ENCODE data around the gene NSUN4.
"Not testable (repeated sequence)": the region's sequence is repeated elsewhere in the genome, so short reads cannot be mapped to it uniquely, and the experiment has no call there.

NSUN4 gene

DNA sequence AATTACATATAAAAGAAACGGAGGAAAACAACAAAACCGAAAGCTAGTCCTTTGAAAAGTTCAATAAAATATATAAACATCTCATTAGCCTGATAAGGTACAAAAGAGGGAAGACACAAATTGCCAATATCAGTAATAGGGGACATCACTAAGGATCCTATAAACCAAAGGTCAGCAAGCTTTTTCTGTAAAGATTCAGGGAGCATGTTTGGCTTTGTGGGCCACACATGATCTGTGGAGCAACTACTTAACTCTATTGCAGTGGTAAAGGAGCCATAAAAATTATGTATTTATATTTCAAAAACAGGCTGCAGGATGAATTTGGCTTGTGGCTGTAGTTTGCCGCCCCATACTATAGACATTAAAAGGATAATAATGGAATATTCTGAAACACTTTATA, 5.5 kb upstream of the NSUN4 start:
- H3K27ac ChIP-seq, result no peak overlapping the region
- TF ChIP-seq, protein P1, sequence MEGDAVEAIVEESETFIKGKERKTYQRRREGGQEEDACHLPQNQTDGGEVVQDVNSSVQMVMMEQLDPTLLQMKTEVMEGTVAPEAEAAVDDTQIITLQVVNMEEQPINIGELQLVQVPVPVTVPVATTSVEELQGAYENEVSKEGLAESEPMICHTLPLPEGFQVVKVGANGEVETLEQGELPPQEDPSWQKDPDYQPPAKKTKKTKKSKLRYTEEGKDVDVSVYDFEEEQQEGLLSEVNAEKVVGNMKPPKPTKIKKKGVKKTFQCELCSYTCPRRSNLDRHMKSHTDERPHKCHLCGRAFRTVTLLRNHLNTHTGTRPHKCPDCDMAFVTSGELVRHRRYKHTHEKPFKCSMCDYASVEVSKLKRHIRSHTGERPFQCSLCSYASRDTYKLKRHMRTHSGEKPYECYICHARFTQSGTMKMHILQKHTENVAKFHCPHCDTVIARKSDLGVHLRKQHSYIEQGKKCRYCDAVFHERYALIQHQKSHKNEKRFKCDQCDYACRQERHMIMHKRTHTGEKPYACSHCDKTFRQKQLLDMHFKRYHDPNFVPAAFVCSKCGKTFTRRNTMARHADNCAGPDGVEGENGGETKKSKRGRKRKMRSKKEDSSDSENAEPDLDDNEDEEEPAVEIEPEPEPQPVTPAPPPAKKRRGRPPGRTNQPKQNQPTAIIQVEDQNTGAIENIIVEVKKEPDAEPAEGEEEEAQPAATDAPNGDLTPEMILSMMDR (conservative IDR thresholded peaks at IDR 0.05), result no peak

DNA sequence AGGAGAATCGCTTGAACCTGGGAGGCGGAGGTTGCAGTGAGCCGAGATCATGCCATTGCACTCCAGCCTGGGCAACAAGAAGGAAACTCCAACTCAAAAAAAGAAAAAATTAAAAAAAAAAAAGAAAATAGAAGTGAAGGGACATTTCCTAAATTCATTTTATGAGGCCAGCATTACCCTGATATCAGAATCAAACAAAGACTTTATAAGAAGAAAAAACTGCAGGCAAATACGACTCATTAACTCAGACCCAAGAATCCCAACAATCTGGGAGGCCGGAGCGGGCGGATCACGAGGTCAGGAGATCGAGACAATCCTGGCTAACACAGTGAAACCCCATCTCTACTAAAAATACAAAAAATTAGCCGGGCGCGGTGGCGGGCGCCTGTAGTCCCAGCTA, 3.2 kb upstream of the NSUN4 start:
- H3K27ac ChIP-seq, result not testable (repeated sequence)

- H3K27ac ChIP-seq, result peak overlapping the region; percentile 96
Observed at GRCh38 chr1:46341222-46342083, 846 bp downstream of the NSUN4 start.

DNA sequence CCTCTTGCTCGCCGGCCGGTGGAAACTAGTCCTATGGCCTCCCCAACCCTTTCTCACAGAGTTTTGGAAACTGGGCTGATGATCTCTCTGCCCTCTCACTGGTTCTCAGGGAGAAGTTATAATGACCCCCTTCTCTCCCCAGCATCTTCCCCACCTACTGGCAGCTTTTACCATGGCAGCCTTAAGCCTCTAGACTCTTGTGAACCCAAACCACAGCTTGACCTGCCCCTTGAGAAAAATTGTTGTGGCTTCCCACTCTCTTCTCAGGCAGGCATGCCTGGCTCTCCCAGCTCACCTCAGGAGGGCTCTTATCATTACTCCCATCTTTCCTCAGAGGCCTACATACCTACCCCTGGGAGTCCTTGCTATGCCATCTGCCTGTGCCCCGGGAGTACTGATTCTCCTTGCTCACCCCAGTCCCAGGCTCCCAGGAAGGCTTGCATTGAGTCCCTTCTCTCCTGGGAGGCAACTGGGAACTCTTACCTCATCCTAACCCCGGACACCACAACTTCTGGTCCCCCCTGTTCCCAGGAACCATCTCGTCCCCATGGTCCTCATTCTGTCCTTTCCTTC, 1.6 kb downstream of the NSUN4 start:
- H3K27ac ChIP-seq, result no peak overlapping the region
- TF ChIP-seq, protein P1 (conservative IDR thresholded peaks at IDR 0.05), result no peak

More at GRCh38 chr1:46341222-46342083, 846 bp downstream of the NSUN4 start:
- TF ChIP-seq, protein P1 (conservative IDR thresholded peaks at IDR 0.05), result no peak

GRCh38 chr1:46342677-46343350, 2.2 kb downstream of the NSUN4 start:
- no peak overlapping the region for H3K27ac ChIP-seq
- TF ChIP-seq, protein P1 (conservative IDR thresholded peaks at IDR 0.05), result no peak

DNA sequence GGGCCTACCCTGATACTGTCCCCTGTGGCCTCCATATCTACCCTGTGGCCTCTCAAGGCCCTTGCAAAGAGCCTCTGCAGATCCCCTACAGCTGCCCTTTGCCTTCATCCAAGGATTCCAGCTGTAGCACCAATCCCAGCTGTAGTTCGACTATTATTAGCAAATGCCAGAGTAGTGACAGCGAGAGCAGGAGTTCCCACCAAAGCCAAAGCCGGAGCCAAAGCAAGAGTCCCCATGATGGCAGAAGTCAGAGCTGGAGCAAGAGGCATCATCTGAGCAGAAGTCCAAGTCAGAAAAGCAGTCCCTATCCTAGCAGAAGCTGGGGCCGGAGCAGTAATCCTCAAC, 2.7 kb downstream of the NSUN4 start:
- H3K27ac ChIP-seq, result no peak overlapping the region

DNA sequence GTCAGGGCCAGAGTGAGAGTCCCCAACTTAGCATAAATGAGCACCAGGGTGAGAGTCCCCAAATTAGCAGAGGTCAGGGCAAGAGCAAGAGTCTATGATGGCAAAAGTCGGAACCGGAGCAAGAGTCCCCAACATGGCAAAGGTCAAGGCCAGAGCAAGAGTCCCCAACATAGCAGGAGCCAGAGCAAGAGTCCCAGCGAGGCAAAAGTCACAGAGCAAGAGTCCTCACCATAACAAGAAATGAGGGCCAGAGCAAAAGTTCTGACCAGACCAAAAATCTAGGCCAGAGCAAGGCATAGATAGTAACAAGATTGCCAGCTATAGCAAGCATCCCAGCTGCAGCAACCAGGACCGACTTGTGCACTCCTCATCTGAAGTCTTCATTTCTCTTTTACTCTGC, 3.1 kb downstream of the NSUN4 start:
- TF ChIP-seq, protein P1 (conservative IDR thresholded peaks at IDR 0.05), result no peak

More for the DNA sequence above, 2.7 kb downstream of the NSUN4 start:
- TF ChIP-seq, protein P1 (conservative IDR thresholded peaks at IDR 0.05), result no peak

More for the DNA sequence above, 3.1 kb downstream of the NSUN4 start:
- H3K27ac ChIP-seq, result no peak overlapping the region

All from VCaP (cell line).